ENCODE results near the gene DACT1. TPM values are rescaled to one million over a fixed set of nuclear protein-coding genes. Genes with fewer than 3 reads are reported as not detected.

DACT1 gene
- total RNA-seq, 1 experiment from 2014 or later: 4.4 TPM

DNA sequence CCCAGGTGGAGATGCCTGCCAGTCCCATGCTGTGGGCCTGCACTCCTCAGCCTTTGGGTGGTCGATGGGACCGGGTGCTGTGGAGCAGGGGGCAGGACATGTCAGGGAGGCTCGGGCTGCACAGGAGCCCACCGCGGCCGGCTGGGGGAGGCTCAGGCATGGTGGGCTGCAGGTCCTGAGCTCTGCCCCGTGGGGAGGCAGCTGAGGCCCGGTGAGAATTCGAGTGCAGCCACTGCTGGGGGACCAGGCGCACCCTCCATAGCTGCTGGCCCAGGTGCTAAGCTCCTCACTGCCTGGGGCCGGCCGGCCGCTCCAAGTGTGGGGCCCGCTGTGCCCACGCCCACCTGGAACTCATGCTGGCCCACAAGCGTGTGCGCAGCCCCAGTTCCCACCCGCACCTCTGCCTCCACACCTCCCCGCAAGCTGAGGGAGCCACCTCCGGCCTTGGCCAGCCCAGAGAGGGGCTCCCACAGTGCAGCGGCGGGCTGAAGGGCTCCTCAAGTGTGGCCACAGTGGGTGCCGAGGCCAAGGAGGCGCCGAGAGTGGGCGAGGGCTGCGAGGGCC, 49.6 kb downstream of the DACT1 start:
- Histone ChIP-seq H4K5ac (ENCODE audit: insufficient read length, low read depth, low read length) (no peak overlapping the region), H3T11ph (ENCODE audit: low read length) (no peak overlapping the region), H3K4me2 (ENCODE audit: insufficient read depth, insufficient read length, low read length) (no peak overlapping the region), H2BK15ac (ENCODE audit: low read depth, low read length) (no peak overlapping the region), H3K79me2 (ENCODE audit: insufficient read depth, low read length) (no peaks in the 10 kb centered on the region), H2BK12ac (ENCODE audit: insufficient read length, low read depth, low read length) (no peak overlapping the region), H3K79me1 (ENCODE audit: insufficient read depth, low read depth, low read length, poor library complexity, severe bottlenecking) (no peaks in the 10 kb centered on the region), H3K27me3 (ENCODE audit: insufficient read depth, low read length) (no peaks in the 10 kb centered on the region), H4K20me1 (ENCODE audit: control insufficient read depth, insufficient read depth, insufficient read length) (no peaks in the 10 kb centered on the region), H3K14ac (ENCODE audit: insufficient read depth, low read length) (no peak overlapping the region), H2BK20ac (ENCODE audit: low read depth, low read length, poor library complexity, severe bottlenecking) (no peak overlapping the region), H3K23me2 (ENCODE audit: insufficient read length, low read depth, low read length, poor library complexity, severe bottlenecking) (no peaks in the 10 kb centered on the region), H3K56ac (ENCODE audit: insufficient read length, low read depth, low read length) (no peak overlapping the region), H3K23ac (ENCODE audit: insufficient read length, low read depth, low read length) (no peak overlapping the region), H4K91ac (ENCODE audit: insufficient read length, low read depth, low read length) (no peak overlapping the region), H2BK120ac (ENCODE audit: low read depth, low read length, poor library complexity, severe bottlenecking) (no peak overlapping the region), H3K9me3 (ENCODE audit: control insufficient read depth, low read depth, low read length) (no peaks in the 10 kb centered on the region), H3K4me1 (ENCODE audit: insufficient read depth, low read length) (no peaks in the 10 kb centered on the region), H4K8ac (replicated peaks; ENCODE audit: insufficient read length, low read depth, low read length) (no peak overlapping the region), H3K4ac (ENCODE audit: low read depth, low read length) (no peak overlapping the region), H3K27ac (ENCODE audit: insufficient read length, low read depth, low read length) (no peak overlapping the region), H3K18ac (ENCODE audit: insufficient read length, low read depth, low read length) (no peak overlapping the region), H2BK5ac (ENCODE audit: insufficient read length, low read length) (no peak overlapping the region), H3K9ac (ENCODE audit: extremely low read depth, insufficient read length, low read length) (no peak overlapping the region), H2AK5ac (ENCODE audit: insufficient read length, low read length) (no peak overlapping the region), H2AFZ (ENCODE audit: low read length) (no peak overlapping the region)
- no peak overlapping the region for H3K4me3 Mint-ChIP-seq
- H3K27ac Mint-ChIP-seq: no peak overlapping the region
- H3K27me3 Mint-ChIP-seq (ENCODE audit: low read depth): no peaks in the 10 kb centered on the region
- H3K4me1 Mint-ChIP-seq: peaks cover 0 to 3% of the 10 kb centered on the region in 2 experiments; a peak in 1 of 4 replicates
- peaks cover 5 to 13% (median 6%) of the 10 kb centered on the region in 3 experiments for H3K36me3 Mint-ChIP-seq (ENCODE audit: insufficient read depth in 1 of 3, low read depth in 3 of 3)
- peaks cover 21 to 22% of the 10 kb centered on the region in 2 experiments for H3K9me3 Mint-ChIP-seq
- no CpG with 5 or more reads among the region's 27 CpGs for WGBS (ENCODE audit: extremely low coverage, insufficient read length, low lambda C conversion rate)
- no peak for DNase-seq
- TF ChIP-seq, protein P1, sequence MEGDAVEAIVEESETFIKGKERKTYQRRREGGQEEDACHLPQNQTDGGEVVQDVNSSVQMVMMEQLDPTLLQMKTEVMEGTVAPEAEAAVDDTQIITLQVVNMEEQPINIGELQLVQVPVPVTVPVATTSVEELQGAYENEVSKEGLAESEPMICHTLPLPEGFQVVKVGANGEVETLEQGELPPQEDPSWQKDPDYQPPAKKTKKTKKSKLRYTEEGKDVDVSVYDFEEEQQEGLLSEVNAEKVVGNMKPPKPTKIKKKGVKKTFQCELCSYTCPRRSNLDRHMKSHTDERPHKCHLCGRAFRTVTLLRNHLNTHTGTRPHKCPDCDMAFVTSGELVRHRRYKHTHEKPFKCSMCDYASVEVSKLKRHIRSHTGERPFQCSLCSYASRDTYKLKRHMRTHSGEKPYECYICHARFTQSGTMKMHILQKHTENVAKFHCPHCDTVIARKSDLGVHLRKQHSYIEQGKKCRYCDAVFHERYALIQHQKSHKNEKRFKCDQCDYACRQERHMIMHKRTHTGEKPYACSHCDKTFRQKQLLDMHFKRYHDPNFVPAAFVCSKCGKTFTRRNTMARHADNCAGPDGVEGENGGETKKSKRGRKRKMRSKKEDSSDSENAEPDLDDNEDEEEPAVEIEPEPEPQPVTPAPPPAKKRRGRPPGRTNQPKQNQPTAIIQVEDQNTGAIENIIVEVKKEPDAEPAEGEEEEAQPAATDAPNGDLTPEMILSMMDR (conservative IDR thresholded peaks at IDR 0.05): no peak
